COR-L47 (cell line): ENCODE measurements around the gene KCTD17.
"Not testable (repeated sequence)": the region's sequence is repeated elsewhere in the genome, so short reads cannot be mapped to it uniquely, and the experiment has no call there.

Experiments used
- DNase-seq: peaks from one replicate; lab custom pipeline; 2025; lab: John Stamatoyannopoulos, UW

KCTD17 gene

GRCh38 chr22:37060801-37061610 lies 9.5 kb downstream of the KCTD17 start:
- DNase-seq: peak; percentile 71

GRCh38 chr22:37061611-37062375 lies 10.3 kb downstream of the KCTD17 start:
- no peak for DNase-seq

GRCh38 chr22:37062376-37062675 lies 10.8 kb downstream of the KCTD17 start:
- DNase-seq: no peak

GRCh38 chr22:37062702-37063381 lies 11.3 kb downstream of the KCTD17 start:
- no peak for DNase-seq

- peak; percentile 82 for DNase-seq
Observed at GRCh38 chr22:37063431-37064420, 12.2 kb downstream of the KCTD17 start.

- DNase-seq: no peak
Observed at GRCh38 chr22:37064553-37064952, 13.0 kb downstream of the KCTD17 start.

GRCh38 chr22:37065180-37065579 lies 13.6 kb downstream of the KCTD17 start:
- no peak for DNase-seq

- DNase-seq: no peak
Observed at GRCh38 chr22:37065961-37066360, 14.4 kb downstream of the KCTD17 start.

GRCh38 chr22:37067428-37067827 lies 15.9 kb downstream of the KCTD17 start:
- DNase-seq: no peak

- DNase-seq: no peak
Observed at GRCh38 chr22:37068859-37069258, 17.3 kb downstream of the KCTD17 start.

- no peak for DNase-seq
Observed at GRCh38 chr22:37069319-37069718, 17.8 kb downstream of the KCTD17 start.

GRCh38 chr22:37069719-37070118 lies 18.2 kb downstream of the KCTD17 start:
- DNase-seq: no peak

- no peak for DNase-seq
Observed at GRCh38 chr22:37070334-37070733, 18.8 kb downstream of the KCTD17 start.

GRCh38 chr22:37070744-37071143 lies 19.2 kb downstream of the KCTD17 start:
- no peak for DNase-seq

- DNase-seq: not testable (repeated sequence)
Observed at GRCh38 chr22:37071850-37072592, 20.5 kb downstream of the KCTD17 start.

- DNase-seq: no peak
Observed at GRCh38 chr22:37072673-37073072, 21.1 kb downstream of the KCTD17 start.

- DNase-seq: no peak
Observed at GRCh38 chr22:37074537-37074936, 23.0 kb downstream of the KCTD17 start.

GRCh38 chr22:37075046-37075445 lies 23.5 kb downstream of the KCTD17 start:
- no peak for DNase-seq

- DNase-seq: no peak
Observed at GRCh38 chr22:37075822-37076433, 24.4 kb downstream of the KCTD17 start.

- DNase-seq: peak; percentile 26
Observed at GRCh38 chr22:37077802-37078448, 26.4 kb downstream of the KCTD17 start.
